SK-MEL-5 (cell line): Measurements from ENCODE around the gene MMP15. TPM values are rescaled to one million over a fixed set of nuclear protein-coding genes. Genes with fewer than 3 reads are reported as not detected.
"Not testable (repeated sequence)": the region's sequence is repeated elsewhere in the genome, so short reads cannot be mapped to it uniquely, and the experiment has no call there.

ENCODE experiments used
- DNase-seq: peaks from one replicate; pipeline ENCODE4 v3.0.0-alpha.2; 2016; ENCODE audit warnings: low read depth, low spot score
- in situ Hi-C: cut with HindIII; loops from 2 replicates; pipeline ENCODE4 v1.10.0; 2016; ENCODE audit warnings: low sequenced_read_pairs, high pct_unique_total_duplicates, low pct_unique_long_range_greater_than_20kb
- total RNA-seq: library from RNA; depleted of rRNA; stranded (reverse); fragments of >200 nt; shearing (Covaris generic); gene quantifications from 2 replicates; pipeline ENCODE4 v1.2.3, GENCODE V29; 2014

The MMP15 gene
- total RNA-seq, 1 experiment from 2014 or later, result 9.1 TPM

DNA sequence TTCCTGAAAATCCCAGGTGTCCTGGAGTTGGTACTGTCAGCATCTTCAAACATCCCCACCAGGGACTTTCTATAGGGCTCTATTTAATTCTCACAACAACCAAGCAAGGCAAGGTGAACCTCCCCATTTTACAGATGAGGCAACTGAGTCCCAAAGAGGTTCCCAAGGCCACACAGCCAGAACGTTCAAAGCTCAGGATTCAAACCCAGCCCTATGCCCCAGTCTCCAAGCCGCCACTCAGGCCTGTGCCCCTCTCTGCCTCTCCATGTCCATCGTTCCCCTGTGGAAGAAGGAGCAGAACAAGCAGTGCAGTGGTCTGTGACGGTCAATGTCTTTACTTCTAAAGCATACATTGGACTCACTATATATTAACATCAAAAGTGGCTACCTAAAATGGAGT is 31.2 kb upstream of the MMP15 start:
- DNase-seq, result no peak
- in situ Hi-C loops, result no loop called here

DNA sequence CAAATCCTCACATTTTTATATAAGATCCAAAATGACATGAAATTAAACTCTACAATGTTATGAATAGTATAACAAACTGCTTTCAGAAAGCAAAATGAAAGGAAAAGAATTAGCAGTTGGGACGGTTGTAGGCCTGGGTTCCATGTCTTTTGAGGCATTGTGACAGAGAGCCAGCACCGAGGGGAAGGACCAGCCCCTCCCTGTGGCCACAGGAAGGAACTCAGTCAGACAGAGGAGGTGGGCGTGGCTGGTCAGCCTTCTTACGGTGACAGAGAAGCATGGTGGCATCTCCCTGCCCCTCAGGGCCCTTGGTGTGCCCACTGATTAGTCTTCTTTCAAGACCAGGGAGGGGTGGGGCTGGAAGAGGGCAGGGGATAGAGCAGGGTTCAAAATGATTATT is 30.8 kb upstream of the MMP15 start:
- DNase-seq, result peak; percentile 61
- in situ Hi-C loops, result no loop called here

DNA sequence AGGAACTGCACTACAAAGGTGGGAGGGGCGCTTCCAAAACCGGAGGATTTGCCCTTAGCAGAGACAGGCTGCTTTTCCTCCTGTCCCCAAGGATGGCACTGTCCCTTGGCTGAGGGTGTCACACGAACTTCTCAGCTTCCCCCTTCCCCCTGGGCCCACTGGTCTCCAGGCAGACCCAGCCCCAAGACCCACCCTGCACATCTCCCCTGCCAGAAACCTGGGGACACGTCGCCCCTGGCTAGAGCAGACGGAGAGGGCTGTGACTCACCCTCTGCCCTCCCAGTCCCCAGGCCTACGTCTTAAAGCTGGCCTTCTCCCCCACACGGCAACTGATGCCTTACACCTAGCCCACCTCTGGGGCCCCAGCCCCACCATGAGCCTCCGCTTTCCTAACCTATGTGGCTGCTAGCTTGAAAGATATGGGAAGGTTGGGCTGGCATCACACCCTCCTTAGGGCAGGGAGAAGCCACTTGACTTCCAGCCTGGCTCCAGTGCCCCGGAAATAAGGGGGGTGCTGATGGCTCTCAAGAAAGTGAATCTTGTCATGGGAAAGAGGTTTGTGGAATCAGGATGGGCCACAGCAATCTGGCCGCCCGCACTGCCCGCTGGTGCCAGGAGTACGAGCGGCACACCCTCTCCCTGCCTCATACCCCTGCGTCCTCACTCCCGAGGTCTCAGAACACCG is 29.7 kb upstream of the MMP15 start:
- in situ Hi-C loops, result no loop called here
- no peak for DNase-seq

DNA sequence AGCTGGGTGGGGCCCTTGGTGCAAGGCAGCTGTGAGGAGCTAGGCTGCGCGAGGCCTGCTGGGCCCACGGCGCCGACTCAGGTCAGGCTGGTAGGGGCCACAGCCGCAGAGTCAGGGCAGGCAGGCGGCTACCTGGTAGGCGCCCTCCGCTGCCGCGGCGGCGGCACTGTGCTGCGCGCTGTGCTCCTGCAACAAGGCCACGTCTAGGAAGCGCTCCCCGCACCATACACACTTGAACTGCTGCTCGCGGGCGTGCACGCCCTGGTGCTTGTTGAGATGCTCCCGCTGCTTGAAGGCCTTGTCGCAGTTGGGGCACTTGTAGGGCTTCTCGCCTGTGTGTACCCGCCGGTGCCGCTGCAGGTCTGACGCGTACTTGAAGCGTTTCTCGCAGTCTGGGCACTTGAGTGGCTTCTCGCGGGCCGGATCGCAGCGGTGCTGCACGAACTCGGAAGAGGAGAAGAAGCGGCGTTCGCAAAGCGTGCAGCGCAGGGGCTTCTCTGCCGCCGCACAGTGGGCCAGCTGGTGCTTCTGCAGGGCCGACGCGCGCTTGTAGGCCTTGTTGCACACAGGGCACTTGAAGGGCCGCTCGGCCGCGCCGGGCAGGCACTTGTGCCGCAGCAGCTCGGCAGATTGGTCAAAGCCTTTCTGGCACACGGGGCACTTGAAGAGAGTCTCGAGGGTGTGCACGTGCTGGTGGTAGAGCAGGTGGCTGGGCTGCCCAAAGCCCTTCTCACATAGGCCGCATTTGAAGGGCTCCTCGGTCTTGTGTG is 29.0 kb upstream of the MMP15 start:
- in situ Hi-C loops, result no loop called here
- DNase-seq, result no peak

DNA sequence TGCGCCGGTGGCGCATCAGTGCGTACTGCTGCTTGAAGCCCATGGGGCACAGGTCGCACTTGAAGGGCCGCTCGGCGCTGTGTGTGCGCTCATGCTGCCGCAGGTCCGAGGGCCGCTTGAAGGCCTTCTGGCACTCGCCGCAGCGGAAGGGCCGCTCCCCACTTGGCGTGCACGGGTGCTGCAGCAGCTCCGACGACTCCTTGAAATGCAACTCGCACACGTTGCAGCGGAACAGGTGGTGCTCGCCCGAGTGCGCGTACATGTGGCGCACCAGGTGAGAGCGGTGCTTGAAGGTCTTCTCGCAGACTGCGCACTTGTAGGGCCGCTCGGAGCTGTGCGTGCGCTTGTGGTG is 28.4 kb upstream of the MMP15 start:
- in situ Hi-C loops, result no loop called here
- no peak for DNase-seq

DNA sequence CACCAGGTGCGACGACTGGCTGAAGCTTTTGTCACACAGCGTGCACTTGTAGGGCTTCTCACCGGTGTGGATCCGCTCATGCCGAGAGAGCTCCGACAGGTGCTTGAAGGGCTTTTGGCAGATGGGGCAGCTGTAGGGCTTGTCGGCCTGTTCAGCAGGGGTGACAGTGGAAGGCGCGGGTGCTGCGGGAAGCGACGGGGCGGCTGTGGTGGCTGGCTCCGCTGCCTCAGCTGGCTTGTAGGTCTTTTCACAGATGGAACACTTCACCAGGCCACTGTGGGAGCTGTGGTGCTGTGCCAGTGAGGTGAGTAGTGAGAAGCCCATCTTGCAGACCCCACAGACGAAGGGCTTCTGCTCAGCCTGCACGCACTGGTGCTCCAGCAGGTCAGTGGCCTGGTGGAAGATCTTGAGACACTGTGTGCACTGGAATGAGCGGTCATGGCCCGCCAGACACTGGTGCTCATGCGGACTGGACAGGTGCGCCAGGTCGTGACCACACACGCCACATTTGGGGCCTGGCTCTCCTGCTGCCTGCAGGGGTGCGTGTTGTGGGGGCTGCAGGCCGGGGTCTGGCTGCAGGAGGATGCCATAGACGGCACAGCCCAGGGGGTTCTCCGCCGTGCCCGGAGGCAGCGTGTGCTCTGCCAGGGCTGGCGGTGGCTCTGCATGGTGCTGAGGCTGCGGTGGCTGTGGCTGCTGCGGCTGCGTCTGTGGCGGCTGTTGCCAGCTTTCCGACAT is 27.9 kb upstream of the MMP15 start:
- no peak for DNase-seq
- in situ Hi-C loops, result no loop called here

DNA sequence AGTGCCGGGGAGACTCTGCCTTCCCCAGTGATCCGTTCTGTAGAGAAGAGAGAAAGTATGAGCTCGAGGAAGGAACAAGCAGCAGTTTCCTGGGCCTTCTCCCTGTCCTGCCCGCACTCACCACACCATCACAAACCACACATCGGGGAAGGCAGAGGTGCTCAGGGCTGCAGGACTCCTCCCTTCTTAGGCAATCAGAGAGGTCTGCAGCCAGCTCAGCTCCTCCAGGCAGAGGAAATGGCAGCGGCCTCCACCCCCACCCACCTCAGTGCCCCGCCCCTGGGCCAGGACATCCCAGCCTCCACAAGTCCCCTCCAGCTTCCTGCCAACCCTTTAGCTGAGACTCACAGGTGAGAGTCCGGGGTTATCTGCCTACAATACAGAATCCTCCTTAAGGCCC is 27.1 kb upstream of the MMP15 start:
- in situ Hi-C loops, result no loop called here
- DNase-seq, result no peak

DNA sequence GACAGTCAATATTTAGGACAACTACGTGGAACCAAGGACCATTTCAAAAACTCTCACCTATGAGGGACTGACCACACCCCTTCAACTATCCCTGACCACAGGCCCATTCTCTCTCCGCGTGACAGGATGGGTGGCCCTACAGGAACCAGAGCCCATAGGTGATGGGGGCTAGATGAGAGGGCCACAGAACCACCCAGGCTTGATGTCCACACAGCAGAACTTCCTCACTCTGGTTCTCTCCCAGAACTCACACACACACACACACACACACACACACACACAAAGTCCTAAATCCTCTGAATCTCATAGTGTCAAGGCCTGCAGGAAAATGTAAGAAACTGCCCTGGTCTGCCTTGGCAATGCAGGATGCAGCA is 26.6 kb upstream of the MMP15 start:
- in situ Hi-C loops, result no loop called here
- DNase-seq, result no peak

DNA sequence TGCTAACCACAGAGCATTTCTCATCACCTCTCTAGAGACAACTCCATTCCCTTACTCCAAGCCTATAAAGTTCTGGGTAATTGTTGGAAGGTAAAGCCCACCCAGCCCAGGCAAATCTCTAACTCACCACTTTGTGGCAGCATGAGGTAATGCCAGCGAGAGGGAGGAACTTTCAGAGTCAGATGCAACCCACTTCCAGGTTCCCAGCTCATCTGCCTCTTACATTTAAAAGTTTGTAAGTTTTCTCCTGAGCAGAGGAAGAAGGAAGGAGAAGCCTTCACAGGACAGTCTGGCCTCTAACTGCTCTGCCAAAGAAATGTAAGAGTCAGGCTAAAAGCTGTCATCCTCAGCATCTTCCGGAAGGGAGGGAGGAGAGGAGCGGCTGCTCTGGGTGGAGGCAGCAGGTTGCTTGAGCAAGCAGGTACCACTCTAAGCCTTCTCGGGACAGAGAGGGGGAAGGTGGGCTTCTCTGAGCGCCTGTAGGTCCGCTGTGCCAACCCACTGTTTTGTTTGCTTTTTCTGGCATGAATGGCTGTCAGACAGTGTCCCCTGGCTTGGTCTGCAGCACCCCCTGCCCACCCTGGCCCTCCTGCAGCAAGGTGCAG is 26.1 kb upstream of the MMP15 start:
- in situ Hi-C loops, result no loop called here
- DNase-seq, result no peak

DNA sequence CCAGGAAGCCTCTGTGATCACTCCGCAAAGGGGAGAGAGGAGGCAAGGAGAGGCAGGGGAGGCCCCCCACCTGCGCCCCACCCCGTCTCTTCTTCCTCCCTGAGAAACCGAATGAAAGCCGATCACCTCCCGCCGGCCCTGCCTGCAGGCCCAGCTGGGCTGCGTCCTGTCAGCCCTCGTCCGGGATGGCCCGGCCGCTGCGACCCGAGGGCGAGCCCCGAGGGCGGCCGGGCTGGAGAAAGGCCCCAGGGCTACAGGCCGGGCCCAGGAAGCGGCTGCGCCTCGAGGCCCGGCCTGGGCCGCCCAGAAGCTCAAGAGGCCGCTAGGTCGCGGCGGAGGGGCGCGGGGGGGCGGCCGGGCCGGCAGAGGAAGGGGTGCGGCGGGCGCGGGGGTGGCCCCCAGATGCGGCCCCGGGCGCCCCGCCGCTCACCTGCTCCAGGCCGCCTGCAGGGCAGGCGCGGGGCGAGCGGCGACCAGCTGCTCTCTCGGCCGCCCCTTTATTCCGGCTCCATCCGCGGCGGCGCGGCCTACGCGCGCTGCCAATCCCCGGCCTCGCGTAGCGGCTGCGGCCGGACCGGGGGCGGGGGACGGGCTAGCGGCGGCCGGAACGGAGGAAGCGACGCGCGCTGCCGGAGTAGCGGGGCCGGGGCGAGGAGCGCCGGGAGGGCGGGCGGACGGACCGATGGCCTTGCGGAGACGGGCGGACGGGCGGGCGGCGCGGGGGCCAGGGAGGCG is 25.4 kb upstream of the MMP15 start, which contains the start of gene ZNF319:
TSS of gene ZNF319 (minus strand) at position 702 of the 735 bp plus-strand sequence. CDS start 2,407 bp downstream, outside the sequence.
- in situ Hi-C loops, result no loop called here
- no peak for DNase-seq

DNA sequence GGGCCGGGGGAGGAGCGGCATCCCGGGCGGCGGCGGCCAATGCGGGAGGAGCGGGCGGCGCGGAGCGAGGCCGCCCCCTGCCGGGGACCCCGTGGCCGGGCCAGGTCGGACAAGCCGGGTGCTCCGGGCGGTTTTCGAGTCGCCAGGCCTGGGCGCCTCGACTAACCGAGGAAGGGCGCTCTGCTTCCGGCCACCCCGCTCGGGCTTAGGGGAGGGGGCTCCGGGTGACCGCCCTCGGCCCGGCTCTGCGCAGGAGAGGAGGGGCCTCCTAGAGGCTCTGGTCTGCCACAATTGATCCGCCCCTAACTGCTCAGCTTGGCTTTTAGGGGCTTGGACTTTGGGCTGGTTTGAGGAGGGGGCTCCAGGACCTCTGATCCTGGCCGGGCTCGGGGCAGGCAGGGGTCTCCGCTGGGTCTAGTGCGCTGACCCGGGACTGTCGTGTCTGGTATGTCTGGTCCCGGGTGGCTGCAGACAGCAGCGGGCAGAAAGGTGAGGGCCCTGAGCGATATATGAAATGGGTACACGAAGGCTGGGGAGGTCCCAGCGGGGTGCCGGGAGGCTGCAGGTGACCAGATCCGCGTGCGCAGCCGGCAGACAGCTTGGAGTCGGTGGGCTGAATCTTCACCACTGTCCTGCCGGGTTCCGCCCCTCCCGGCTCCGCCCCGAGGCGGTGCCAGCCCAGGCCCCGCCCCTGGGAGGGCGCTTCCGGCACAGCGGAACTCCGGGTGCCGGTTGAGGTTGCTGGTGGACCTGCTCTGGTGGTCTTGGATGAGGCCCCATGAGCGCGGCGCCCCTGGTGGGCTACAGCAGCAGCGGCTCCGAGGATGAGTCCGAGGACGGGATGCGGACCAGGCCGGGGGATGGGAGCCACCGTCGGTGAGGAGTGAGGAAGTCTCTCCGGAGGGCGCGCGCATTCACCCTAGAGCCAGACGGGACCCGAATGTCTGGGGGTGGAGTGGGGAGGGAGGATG is 24.6 kb upstream of the MMP15 start, which contains the start of gene USB1:
TSS of gene USB1 (plus strand) at position 702 of the 971 bp plus-strand sequence. CDS start at position 779, 77 bp downstream.
- DNase-seq, result peak; percentile 79
- in situ Hi-C loops, result no loop called here

DNA sequence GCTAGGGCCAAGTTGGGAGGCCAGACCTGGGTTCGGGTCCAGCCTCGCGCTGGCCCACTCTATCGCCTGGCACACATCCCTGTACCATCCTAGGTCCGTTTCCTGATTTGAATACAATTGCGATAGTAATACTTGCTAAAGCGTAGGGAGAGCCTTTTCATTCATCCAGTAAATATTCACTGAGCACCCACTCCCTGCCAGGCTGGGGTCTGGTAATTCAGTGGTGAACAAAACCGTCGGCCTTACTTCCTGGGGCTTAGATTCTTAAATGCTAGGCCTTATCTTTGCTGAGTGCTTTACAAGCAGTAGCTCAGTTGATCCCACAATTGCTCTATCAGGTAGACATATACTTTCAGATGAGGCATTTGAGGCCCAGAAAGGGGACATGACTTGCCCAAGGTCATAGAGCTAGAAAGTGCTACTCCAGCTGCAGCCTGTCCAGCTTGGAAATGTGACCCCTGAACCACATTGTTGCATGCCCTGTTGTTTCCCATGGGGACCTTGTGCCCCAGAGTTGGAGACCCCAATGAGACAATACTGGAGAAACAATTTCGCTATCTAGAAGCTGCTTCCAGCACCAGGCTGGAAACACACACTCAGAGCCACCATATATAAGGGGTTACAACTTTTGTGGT is 23.7 kb upstream of the MMP15 start:
- no peak for DNase-seq

DNA sequence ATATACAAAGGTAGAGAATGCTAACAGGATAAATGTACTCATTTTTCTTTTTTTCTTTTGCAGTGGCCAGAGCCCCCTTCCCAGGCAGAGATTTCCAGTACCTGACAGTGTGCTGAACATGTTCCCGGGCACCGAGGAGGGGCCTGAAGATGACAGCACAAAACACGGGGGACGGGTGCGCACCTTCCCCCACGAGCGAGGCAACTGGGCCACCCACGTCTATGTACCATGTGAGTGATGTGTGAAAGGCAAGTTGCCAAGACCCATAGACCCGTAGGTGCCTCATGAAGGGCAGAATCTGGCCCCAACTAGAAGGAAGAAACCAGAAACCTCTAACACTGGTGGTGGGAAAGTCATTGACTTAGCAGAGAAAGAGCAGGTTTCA is 23.1 kb upstream of the MMP15 start:
- no peak for DNase-seq
- in situ Hi-C loops, result no loop called here

More for the DNA sequence above, 23.7 kb upstream of the MMP15 start:
- in situ Hi-C loops, result no loop called here

DNA sequence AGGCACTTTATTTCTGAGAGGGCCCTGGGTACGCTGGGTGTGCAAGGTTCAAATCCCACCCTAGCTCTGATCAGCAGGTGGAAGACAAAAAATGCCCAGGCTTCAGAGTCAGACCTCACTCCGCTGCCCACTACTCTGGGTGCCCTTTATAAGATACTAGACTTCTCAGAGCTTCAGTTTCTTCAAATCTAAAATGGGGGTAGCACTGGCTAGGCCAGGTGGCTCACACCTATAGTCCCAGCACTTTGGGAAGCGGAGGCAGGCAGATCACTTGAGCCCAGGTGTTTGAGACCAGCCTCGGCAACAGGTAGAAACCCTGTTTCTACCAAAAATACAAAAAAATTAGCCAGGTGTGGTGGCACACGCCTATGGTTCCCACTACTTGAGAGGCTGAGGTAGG is 22.6 kb upstream of the MMP15 start:
- DNase-seq, result no peak
- in situ Hi-C loops, result no loop called here

DNA sequence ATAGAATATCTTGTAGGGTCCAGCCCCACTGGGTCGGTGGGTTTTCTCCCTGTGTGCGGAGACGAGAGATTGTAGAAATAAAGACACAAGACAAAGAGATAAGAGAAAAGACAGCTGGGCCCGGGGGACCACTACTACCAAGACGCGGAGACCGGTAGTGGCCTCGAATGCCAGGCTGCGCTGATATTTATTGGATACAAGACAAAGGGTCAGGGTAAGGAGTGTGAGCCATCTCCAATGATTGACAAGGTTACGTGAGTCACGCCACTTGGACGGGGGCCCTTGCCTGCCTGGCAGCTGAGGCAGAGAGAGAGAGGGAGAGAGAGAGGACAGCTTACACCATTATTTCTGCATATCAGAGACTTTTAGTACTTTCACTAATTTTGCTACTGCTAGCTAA is 20.8 kb upstream of the MMP15 start:
- DNase-seq, result not testable (repeated sequence)

DNA sequence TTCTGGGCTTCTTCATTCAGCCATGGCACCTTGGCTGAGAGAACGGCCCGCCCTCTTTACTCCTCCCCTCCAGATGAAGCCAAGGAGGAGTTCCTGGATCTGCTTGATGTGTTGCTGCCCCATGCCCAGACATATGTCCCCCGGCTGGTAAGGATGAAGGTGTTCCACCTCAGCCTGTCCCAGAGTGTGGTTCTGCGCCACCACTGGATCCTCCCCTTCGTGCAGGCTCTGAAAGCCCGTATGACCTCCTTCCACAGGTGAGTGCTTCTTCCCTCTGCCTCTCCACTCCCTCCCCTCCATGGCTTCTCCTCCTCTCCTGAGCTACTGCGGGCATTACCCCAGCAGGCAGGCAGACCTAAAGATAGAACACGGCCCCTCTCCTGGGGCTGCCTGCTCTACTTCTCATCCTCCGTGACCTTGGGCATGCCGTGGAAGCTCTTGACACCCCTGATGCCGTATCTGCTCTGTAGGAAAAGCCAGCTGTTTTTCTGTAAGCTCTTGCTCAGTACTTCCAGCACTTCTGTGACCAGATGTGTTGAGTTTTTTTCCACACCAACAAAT is 15.6 kb upstream of the MMP15 start:
- no peak for DNase-seq
- in situ Hi-C loops, result no loop called here

More for the DNA sequence above, 20.8 kb upstream of the MMP15 start:
- in situ Hi-C loops, result not testable (repeated sequence)
